Measurements from ENCODE around the gene CEP89.
"Not testable (repeated sequence)": the region's sequence is repeated elsewhere in the genome, so short reads cannot be mapped to it uniquely, and the experiment has no call there.

The CEP89 gene

DNA sequence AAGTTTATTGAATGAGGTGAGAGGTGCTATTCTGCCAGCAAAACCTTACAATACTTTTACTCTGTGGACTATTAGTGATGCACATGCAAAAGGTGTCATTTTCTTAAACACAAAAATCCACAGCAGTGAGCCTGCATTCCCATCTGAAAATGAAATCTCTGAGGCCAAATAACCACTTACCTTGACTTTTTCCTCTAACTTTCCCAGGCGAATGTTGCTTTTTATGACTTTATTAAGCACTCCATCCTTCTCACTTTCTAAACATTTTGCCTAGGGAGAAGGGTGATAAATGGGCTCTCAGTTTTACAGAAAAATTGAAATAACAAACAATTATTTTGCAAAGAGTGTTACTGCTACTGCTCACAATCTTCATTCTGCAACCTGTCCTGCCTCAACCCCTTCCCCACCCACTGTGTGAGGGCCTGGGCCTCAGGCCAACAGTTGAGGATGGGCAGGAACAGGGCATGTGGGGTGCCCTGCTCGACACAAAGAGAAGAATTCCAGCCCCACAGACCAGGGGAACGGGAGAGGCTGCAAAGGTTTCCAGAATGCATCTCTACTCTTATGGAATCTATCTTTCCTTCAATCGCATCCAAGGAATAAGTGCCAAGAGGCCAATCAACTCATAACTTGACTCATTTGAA, 84.1 kb downstream of the CEP89 start:
- no peaks in the 10 kb centered on the region for H4K20me1 ChIP-seq (ENCODE audit: insufficient read depth, low read length)
- H3K4me3 ChIP-seq (ENCODE audit: low read depth in 1 of 2, low read length in 2 of 2), result no peak overlapping the region
- no peak overlapping the region for H3K27ac ChIP-seq (ENCODE audit: low read length)
- DNase-seq, result no peak
- H2AFZ ChIP-seq (ENCODE audit: low read depth, low read length), result no peak overlapping the region
- no peak overlapping the region for H3K9ac ChIP-seq (ENCODE audit: low read depth, low read length)
- no peak overlapping the region for H3K4me2 ChIP-seq (ENCODE audit: insufficient read depth, low read length)
- H3K79me2 ChIP-seq (ENCODE audit: insufficient read depth, low read length), result no peaks in the 10 kb centered on the region
- peaks cover 18% of the 10 kb centered on the region for H3K36me3 ChIP-seq (ENCODE audit: insufficient read depth, low read length)
- H3K9me3 ChIP-seq (ENCODE audit: insufficient read depth, low read length, severe bottlenecking), result peaks cover 10% of the 10 kb centered on the region
- no peaks in the 10 kb centered on the region for H3K4me1 ChIP-seq (ENCODE audit: insufficient read depth, low read length)
- H3K27me3 ChIP-seq (ENCODE audit: insufficient read depth, low read length, poor library complexity), result no peaks in the 10 kb centered on the region
- ATAC-seq (ENCODE audit: insufficient read depth, low read depth), result no peak
- no peak for TF ChIP-seq EZH2 (IDR thresholded peaks at IDR 0.05; ENCODE audit: borderline replicate concordance, low read depth, low read length, severe bottlenecking)

DNA sequence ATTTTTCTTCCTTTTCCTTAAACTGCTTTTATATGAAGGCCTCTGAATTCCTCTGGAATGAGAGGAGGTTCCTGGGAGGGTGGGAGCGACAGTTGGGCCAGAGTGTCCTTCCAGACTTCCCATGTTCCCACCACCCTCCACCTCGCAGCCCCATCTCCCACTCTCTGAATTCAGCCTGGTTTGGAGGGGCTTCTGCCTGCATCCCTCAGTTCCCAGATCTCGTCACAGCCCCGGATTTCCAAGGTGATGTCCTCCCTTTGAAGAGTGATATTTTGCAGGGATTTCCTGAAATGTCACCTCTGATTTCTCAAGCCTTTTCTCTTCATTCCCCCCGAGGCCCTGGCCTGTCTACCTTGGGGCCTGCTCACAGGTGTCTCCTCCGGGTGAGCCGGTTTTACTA, 85.5 kb downstream of the CEP89 start:
- no peak overlapping the region for H2AFZ ChIP-seq (ENCODE audit: low read depth, low read length)
- H3K4me1 ChIP-seq (ENCODE audit: insufficient read depth, low read length), result no peaks in the 10 kb centered on the region
- no peaks in the 10 kb centered on the region for H3K79me2 ChIP-seq (ENCODE audit: insufficient read depth, low read length)
- H3K27me3 ChIP-seq (ENCODE audit: insufficient read depth, low read length, poor library complexity), result no peaks in the 10 kb centered on the region
- no peak overlapping the region for H3K9ac ChIP-seq (ENCODE audit: low read depth, low read length)
- TF ChIP-seq, protein P1, sequence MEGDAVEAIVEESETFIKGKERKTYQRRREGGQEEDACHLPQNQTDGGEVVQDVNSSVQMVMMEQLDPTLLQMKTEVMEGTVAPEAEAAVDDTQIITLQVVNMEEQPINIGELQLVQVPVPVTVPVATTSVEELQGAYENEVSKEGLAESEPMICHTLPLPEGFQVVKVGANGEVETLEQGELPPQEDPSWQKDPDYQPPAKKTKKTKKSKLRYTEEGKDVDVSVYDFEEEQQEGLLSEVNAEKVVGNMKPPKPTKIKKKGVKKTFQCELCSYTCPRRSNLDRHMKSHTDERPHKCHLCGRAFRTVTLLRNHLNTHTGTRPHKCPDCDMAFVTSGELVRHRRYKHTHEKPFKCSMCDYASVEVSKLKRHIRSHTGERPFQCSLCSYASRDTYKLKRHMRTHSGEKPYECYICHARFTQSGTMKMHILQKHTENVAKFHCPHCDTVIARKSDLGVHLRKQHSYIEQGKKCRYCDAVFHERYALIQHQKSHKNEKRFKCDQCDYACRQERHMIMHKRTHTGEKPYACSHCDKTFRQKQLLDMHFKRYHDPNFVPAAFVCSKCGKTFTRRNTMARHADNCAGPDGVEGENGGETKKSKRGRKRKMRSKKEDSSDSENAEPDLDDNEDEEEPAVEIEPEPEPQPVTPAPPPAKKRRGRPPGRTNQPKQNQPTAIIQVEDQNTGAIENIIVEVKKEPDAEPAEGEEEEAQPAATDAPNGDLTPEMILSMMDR (IDR thresholded peaks at IDR 0.05; ENCODE audit: borderline replicate concordance, extremely low read depth, low read length, poor library complexity, severe bottlenecking), result no peak
- TF ChIP-seq EZH2 (IDR thresholded peaks at IDR 0.05; ENCODE audit: borderline replicate concordance, low read depth, low read length, severe bottlenecking), result no peak
- H4K20me1 ChIP-seq (ENCODE audit: insufficient read depth, low read length), result no peaks in the 10 kb centered on the region
- H3K9me3 ChIP-seq (ENCODE audit: insufficient read depth, low read length, severe bottlenecking), result peaks cover 3% of the 10 kb centered on the region
- no peak overlapping the region for H3K4me2 ChIP-seq (ENCODE audit: insufficient read depth, low read length)
- H3K36me3 ChIP-seq (ENCODE audit: insufficient read depth, low read length), result peaks cover 12% of the 10 kb centered on the region; the same call in 1 of the 2 replicates
- H3K4me3 ChIP-seq (ENCODE audit: low read depth in 1 of 2, low read length in 2 of 2), result no peak overlapping the region
- H3K27ac ChIP-seq (ENCODE audit: low read length), result no peak overlapping the region
- no peak for DNase-seq
- ATAC-seq (ENCODE audit: insufficient read depth, low read depth), result no peak

DNA sequence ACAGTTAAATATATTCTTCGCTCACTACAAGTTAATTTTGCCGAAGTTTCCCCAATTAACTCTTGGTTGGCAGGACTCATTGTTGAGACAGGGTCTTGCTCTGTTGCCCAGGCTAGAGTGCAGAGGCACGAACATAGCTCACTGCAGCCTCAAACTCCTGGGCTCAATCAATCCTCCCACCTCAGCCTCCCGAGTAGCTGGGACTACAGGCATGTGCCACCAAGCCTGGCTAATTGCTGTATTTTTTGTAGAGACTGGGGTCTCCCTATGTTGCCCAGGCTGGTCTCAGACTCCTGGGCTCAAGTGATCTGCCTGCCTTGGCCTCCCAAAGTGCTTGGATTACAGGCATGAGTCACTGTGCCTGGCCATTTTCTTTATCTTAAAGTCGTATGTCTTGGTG, 86.5 kb downstream of the CEP89 start:
- H3K4me3 ChIP-seq (ENCODE audit: low read depth in 1 of 2, low read length in 2 of 2); ATAC-seq (ENCODE audit: insufficient read depth, low read depth); H2AFZ ChIP-seq (ENCODE audit: low read depth, low read length); H3K9ac ChIP-seq (ENCODE audit: low read depth, low read length); H3K4me1 ChIP-seq (ENCODE audit: insufficient read depth, low read length); H3K36me3 ChIP-seq (ENCODE audit: insufficient read depth, low read length); H4K20me1 ChIP-seq (ENCODE audit: insufficient read depth, low read length); H3K79me2 ChIP-seq (ENCODE audit: insufficient read depth, low read length); H3K9me3 ChIP-seq (ENCODE audit: insufficient read depth, low read length, severe bottlenecking); H3K27ac ChIP-seq (ENCODE audit: low read length); H3K4me2 ChIP-seq (ENCODE audit: insufficient read depth, low read length); H3K27me3 ChIP-seq (ENCODE audit: insufficient read depth, low read length, poor library complexity); DNase-seq: not testable (repeated sequence)

DNA sequence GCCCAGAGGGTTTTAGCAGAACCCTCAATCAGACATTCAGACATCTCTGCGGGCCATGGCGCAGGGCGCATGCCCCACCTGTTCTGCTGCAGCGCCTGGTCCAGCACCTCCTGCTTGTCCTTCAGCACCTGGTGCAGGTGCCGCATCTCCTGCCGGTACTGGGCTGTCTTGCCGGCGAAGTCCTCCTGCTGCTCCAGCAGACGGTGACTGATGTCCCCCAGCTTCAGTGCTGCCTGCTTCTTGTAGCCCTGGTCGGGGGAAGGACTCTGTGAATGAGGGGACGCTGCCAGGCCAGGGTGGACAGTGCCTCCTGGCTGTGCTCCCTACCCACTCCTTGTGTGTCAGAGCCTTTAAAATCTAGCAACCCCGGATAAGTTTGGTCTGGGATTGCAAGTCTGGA, 90.0 kb downstream of the CEP89 start:
- Histone ChIP-seq H3K9ac (ENCODE audit: low read depth, low read length) (no peak overlapping the region), H3K79me2 (ENCODE audit: insufficient read depth, low read length) (no peaks in the 10 kb centered on the region), H4K20me1 (ENCODE audit: insufficient read depth, low read length) (no peaks in the 10 kb centered on the region), H3K27me3 (ENCODE audit: insufficient read depth, low read length, poor library complexity) (no peaks in the 10 kb centered on the region), H3K4me3 (ENCODE audit: low read depth in 1 of 2, low read length in 2 of 2) (no peak overlapping the region), H3K27ac (ENCODE audit: low read length) (no peak overlapping the region), H2AFZ (ENCODE audit: low read depth, low read length) (no peak overlapping the region), H3K9me3 (ENCODE audit: insufficient read depth, low read length, severe bottlenecking) (no peaks in the 10 kb centered on the region), H3K36me3 (ENCODE audit: insufficient read depth, low read length) (peaks cover 9% of the 10 kb centered on the region), H3K4me1 (ENCODE audit: insufficient read depth, low read length) (no peaks in the 10 kb centered on the region), H3K4me2 (ENCODE audit: insufficient read depth, low read length) (no peak overlapping the region)
- no peak for ATAC-seq (ENCODE audit: insufficient read depth, low read depth)
- no peak for DNase-seq
- TF ChIP-seq, protein P1 (IDR thresholded peaks at IDR 0.05; ENCODE audit: borderline replicate concordance, extremely low read depth, low read length, poor library complexity, severe bottlenecking), result no peak

Measured in DND-41 (cell line).